LNCaP clone FGC (cell line): ENCODE data around the gene TTC27.

Experiments used
- DNase-seq: peaks from one replicate; pipeline ENCODE4 v3.0.0-alpha.2; 2011; ENCODE audit warnings: low read depth
- H3K4me3 ChIP-seq: 2 replicates; pipeline ENCODE4 v1.5.1; 2011; ENCODE audit warnings: mild to moderate bottlenecking, low read depth, low read length, control low read depth
- CTCF ChIP-seq: IDR thresholded peaks from 2 replicates; pipeline ENCODE4 v1.5.1; 2012; ENCODE audit warnings: mild to moderate bottlenecking; ENCODE audit not compliant: control insufficient read depth, insufficient read depth; ENCODE audit errors: extremely low read depth

TTC27 gene

DNA sequence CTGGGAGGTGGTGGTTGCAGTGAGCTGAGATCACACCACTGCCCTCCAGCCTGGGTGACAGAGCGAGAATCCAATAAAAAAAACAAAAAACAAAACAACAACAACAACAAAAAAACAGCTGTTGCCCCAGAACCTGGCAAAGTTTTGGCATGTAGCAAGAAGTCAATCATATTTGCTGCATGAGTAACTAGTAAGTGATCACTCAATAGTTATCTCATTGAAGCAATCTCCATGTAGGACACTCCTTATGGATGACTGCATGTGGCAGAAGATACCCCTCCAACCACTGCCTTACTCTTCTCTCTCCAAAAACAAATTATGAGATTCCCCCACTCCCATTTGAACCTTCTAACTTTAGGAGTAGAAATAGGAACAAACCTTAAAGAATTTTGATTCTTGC, 113.7 kb downstream of the TTC27 start:
- DNase-seq, result no peak
- TF ChIP-seq CTCF, result no peak
- H3K4me3 ChIP-seq, result no peak overlapping the region

DNA sequence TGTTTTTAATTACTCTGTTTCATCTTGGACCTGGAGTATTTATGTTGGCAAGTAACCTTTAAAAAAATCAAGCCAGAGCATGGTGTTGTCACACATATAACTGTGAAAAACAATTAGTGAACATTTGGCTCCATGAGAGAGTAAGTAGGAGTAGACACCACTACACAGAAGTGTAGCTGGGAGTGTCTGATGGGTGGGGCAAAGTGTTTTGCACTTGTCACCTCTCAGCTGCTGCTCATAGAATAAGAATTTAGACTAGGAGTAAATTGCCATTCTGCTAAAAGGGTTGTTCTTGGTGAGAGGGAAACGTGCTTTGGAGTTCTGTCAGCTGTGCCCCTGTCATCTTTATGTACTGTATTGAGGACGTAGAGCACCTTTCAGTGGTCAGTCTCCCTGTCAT, 114.5 kb downstream of the TTC27 start:
- no peak for TF ChIP-seq CTCF
- no peak overlapping the region for H3K4me3 ChIP-seq
- no peak for DNase-seq

DNA sequence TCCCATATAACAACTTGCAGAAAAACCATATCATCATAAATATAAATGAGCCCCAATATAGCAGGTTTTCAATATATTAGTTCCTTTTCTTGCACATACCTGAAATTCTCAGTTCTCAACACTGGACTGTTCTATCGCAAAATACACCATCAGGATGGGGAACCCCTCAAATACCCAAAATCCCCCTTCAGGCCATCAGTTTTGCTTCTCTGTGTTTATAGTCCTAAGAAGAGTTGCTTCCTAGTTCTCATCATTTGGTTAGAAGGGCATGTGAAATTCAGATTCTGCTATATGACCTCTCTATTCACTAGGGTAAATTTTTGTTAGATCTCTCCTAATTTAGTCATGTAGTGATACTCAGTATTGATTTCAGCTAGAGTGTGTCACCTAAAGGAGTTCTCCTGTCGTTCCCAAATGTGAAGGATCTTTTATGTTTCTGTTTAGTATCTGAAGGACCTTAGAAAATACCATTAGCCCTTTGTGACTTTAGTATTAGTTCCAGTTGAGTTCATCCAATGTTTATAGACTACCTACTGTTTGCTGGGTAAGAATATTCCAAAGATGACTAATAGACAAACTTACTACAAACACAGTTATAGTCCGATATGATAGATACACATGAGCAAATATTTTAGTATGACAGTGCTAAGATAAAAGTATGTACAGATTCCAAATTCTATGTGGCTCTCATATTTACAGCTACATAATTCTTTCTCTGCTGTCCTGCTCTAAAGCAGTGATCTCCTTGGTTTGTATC, 115.8 kb downstream of the TTC27 start:
- no peak for DNase-seq
- no peak overlapping the region for H3K4me3 ChIP-seq
- no peak for TF ChIP-seq CTCF

- H3K4me3 ChIP-seq, result no peak overlapping the region
- no peak for DNase-seq
- no peak for TF ChIP-seq CTCF
Measured at GRCh38 chr2:32745191-32745590, 117.3 kb downstream of the TTC27 start.

DNA sequence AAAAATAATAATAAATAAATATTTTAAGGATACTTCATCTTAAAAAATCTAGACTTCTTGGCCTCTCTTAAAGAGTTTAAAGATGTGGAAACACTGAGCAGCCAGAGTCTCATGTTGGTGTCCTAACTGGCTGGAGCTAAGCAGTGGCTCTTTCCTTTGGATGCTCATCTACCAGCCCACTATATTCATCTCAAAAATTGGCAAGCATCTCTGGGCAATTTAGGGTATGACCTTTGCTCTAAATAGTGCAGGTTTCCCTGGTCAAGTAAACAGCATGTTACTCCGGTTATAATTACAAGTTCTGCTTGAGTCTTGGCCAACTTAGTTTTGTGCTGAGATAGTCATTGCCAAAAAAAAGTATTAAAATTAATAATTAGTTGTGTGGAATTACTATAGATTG, 117.8 kb downstream of the TTC27 start:
- no peak overlapping the region for H3K4me3 ChIP-seq
- DNase-seq, result no peak
- TF ChIP-seq CTCF, result no peak

- no peak for DNase-seq
- H3K4me3 ChIP-seq, result no peak overlapping the region
- TF ChIP-seq CTCF, result no peak
Measured at GRCh38 chr2:32746669-32747068, 118.8 kb downstream of the TTC27 start.

DNA sequence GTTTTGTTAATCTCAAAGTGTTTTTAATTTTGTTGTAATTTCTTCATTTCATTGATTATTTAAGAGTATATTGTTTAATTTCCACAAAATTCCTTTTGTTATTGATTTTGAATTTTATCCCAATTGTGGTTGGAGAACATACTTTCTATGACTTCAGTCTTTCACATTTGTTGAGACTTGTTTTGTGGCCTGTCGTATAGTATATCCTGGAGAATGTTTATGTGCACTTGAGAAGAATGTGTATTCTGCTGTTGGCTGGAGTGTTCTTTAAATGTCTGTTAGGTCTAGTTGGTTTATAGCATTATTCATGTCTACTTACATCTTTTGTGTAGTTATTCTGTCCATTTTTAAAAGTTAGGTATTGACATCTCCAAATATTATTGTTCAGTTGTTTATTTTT, 120.3 kb downstream of the TTC27 start:
- no peak for DNase-seq
- H3K4me3 ChIP-seq, result no peak overlapping the region
- TF ChIP-seq CTCF, result no peak
